Natural killer cell (primary cell): Measurements from ENCODE around the gene GBF1. TPM values are rescaled to one million over a fixed set of nuclear protein-coding genes. Genes with fewer than 3 reads are reported as not detected.

Experiments used
- ATAC-seq, 3 donors: fragments of 150-1000 bp in 2 of 3; fragments of 200-7000 bp in 1 of 3; cut with Tn5 transposase; 1 replicate in 1 of 3; 2 replicates in 2 of 3; pipeline ENCODE4 v1.10.0; 2021; ENCODE audit warnings: mild to moderate bottlenecking in 2 of 3, moderate library complexity in 2 of 3
- DNase-seq, 2 donors: peaks; one replicate each; pipeline versions ENCODE4 v3.0.0 to v3.0.0-alpha.2; 2013 to 2021; ENCODE audit warnings: mixed read lengths in 1 of 2
- H3K27ac ChIP-seq: one replicate; pipeline ENCODE4 v1.5.1; 2013; ENCODE audit warnings: mild to moderate bottlenecking, low read length
- H3K27me3 ChIP-seq: one replicate; pipeline ENCODE4 v1.6.1; 2013; ENCODE audit warnings: low read length; ENCODE audit not compliant: control insufficient read depth, insufficient read depth
- H3K36me3 ChIP-seq: one replicate; pipeline ENCODE4 v1.6.1; 2013; ENCODE audit warnings: low read length; ENCODE audit not compliant: control insufficient read depth, insufficient read depth
- H3K4me1 ChIP-seq: one replicate; pipeline ENCODE4 v1.6.1; 2013; ENCODE audit warnings: low read length; ENCODE audit not compliant: control insufficient read depth, insufficient read depth
- H3K4me3 ChIP-seq: one replicate; pipeline ENCODE4 v1.5.1; 2013; ENCODE audit warnings: low read length
- H3K9me3 ChIP-seq: one replicate; pipeline ENCODE4 v1.6.1; 2013; ENCODE audit warnings: low read length; ENCODE audit not compliant: control insufficient read depth, insufficient read depth
- H3K27ac Mint-ChIP-seq, 2 donors: one replicate each; pipeline ENCODE4 v1.8.0; 2022; ENCODE audit warnings: mild to moderate bottlenecking in 2 of 2, mixed read lengths in 2 of 2, moderate library complexity in 1 of 2
- H3K27me3 Mint-ChIP-seq, 2 donors: one replicate each; pipeline ENCODE4 v1.8.0; 2022; ENCODE audit warnings: low read depth in 2 of 2, mixed read lengths in 2 of 2
- H3K36me3 Mint-ChIP-seq: one replicate; pipeline ENCODE4 v1.8.0; 2022; ENCODE audit warnings: mixed read lengths
- H3K4me1 Mint-ChIP-seq, 2 donors: one replicate each; pipeline ENCODE4 v1.8.0; 2022; ENCODE audit warnings: mixed read lengths in 2 of 2
- H3K4me3 Mint-ChIP-seq: one replicate; pipeline ENCODE4 v1.8.0; 2022; ENCODE audit warnings: mild to moderate bottlenecking, moderate library complexity, mixed read lengths
- H3K9me3 Mint-ChIP-seq, 2 donors: one replicate each; pipeline ENCODE4 v1.8.0; 2022; ENCODE audit warnings: mixed read lengths in 2 of 2
- CTCF ChIP-seq: fragments of 200-600 bp; IDR thresholded peaks from one replicate; pipeline ENCODE4 v1.8.0; 2022; ENCODE audit warnings: antibody characterized with exemption
- WGBS: methylation state at CpG from one replicate; pipeline ENCODE4 v1.1.7; 2013; ENCODE audit warnings: missing lambda C conversion rate; ENCODE audit not compliant: insufficient coverage; 5-methylcytosine and 5-hydroxymethylcytosine counted together
- intact Hi-C: fragments of 100-400 bp; cut with micrococcal nuclease; formaldehyde crosslinking; loops from one replicate; pipeline ENCODE4 v1.14.2; 2022
- total RNA-seq, 4 donors: library from RNA; stranded (reverse); fragments of 120-200 nt in 1 of 4; gene quantifications; one replicate each; pipeline versions ENCODE4 v1.2.3 to v1.2.4, GENCODE V29; 2013 to 2022

Gene GBF1
- total RNA-seq, 3 donors from 2014 or later (not counting 1 experiment from before 2014, with no cell fraction given): 48.2 to 52.5 (median 50.9) TPM

GRCh38 chr10:102381983-102382382 lies 136.7 kb downstream of the GBF1 start:
- Mint-ChIP-seq H3K4me3 (no peak overlapping the region), H3K9me3 (no peaks in the 10 kb centered on the region), H3K4me1 (no peaks in the 10 kb centered on the region), H3K36me3 (no peaks in the 10 kb centered on the region), H3K27me3 (no peaks in the 10 kb centered on the region), H3K27ac (no peak overlapping the region)
- H3K36me3 ChIP-seq: peaks cover 41% of the 10 kb centered on the region
- H3K9me3 ChIP-seq: no peaks in the 10 kb centered on the region
- H3K27me3 ChIP-seq: no peaks in the 10 kb centered on the region
- DNase-seq: no peak
- ATAC-seq: no peak
- TF ChIP-seq CTCF: no peak
- no peak overlapping the region for H3K4me3 ChIP-seq
- intact Hi-C loops: no loop called here
- no peaks in the 10 kb centered on the region for H3K4me1 ChIP-seq
- no peak overlapping the region for H3K27ac ChIP-seq
- WGBS: 97% methylated on average over 9 of the region's 9 CpGs

- H3K27me3 Mint-ChIP-seq: no peaks in the 10 kb centered on the region
- Histone ChIP-seq H3K9me3 (no peaks in the 10 kb centered on the region), H3K36me3 (peaks cover 39% of the 10 kb centered on the region), H3K4me1 (no peaks in the 10 kb centered on the region), H3K27me3 (no peaks in the 10 kb centered on the region), H3K4me3 (no peak overlapping the region), H3K27ac (no peak overlapping the region)
- H3K4me3 Mint-ChIP-seq: no peak overlapping the region
- no peaks in the 10 kb centered on the region for H3K36me3 Mint-ChIP-seq
- ATAC-seq (no peak), DNase-seq (no peak)
- no peaks in the 10 kb centered on the region for H3K9me3 Mint-ChIP-seq
- no peak for TF ChIP-seq CTCF
- no peak overlapping the region for H3K27ac Mint-ChIP-seq
- intact Hi-C loops: no loop called here
- H3K4me1 Mint-ChIP-seq: no peaks in the 10 kb centered on the region
- WGBS: 97% methylated on average over 8 of the region's 8 CpGs
Observed at GRCh38 chr10:102382871-102383270, 137.5 kb downstream of the GBF1 start.

- Histone ChIP-seq H3K9me3 (no peaks in the 10 kb centered on the region), H3K4me3 (no peak overlapping the region), H3K4me1 (no peaks in the 10 kb centered on the region), H3K36me3 (peaks cover 30% of the 10 kb centered on the region), H3K27ac (no peak overlapping the region), H3K27me3 (no peaks in the 10 kb centered on the region)
- 62% methylated on average over 6 of the region's 6 CpGs for WGBS
- DNase-seq (peak in 1 of 2 donors; percentile 53), ATAC-seq (peak in 1 of 3 donors; percentile 50)
- no peaks in the 10 kb centered on the region for H3K9me3 Mint-ChIP-seq
- H3K27ac Mint-ChIP-seq: no peak overlapping the region
- intact Hi-C loops: no loop called here
- peak; percentile 21 for TF ChIP-seq CTCF
- no peaks in the 10 kb centered on the region for H3K4me1 Mint-ChIP-seq
- H3K4me3 Mint-ChIP-seq: no peak overlapping the region
- H3K36me3 Mint-ChIP-seq: no peaks in the 10 kb centered on the region
- no peaks in the 10 kb centered on the region for H3K27me3 Mint-ChIP-seq
Observed at GRCh38 chr10:102384053-102384452, 138.7 kb downstream of the GBF1 start.
